ENCODE data around the gene SHLD2.
"Not testable (repeated sequence)": the region's sequence is repeated elsewhere in the genome, so short reads cannot be mapped to it uniquely, and the experiment has no call there.

SHLD2 gene

GRCh38 chr10:87219370-87219769 is 124.4 kb downstream of the SHLD2 start:
- not testable (repeated sequence) for DNase-seq

GRCh38 chr10:87222789-87223188 is 127.8 kb downstream of the SHLD2 start:
- not testable (repeated sequence) for DNase-seq

GRCh38 chr10:87225148-87225547 is 130.1 kb downstream of the SHLD2 start, which contains the start of gene NUTM2A:
TSS of gene NUTM2A (plus strand) at chr10:87225448. CDS start at chr10:87225831, 383 bp downstream.
- not testable (repeated sequence) for DNase-seq

- DNase-seq = not testable (repeated sequence)
Observed at GRCh38 chr10:87228247-87228646, 133.2 kb downstream of the SHLD2 start.

GRCh38 chr10:87229211-87229610 is 134.2 kb downstream of the SHLD2 start:
- DNase-seq = not testable (repeated sequence)

GRCh38 chr10:87234854-87235253 is 139.8 kb downstream of the SHLD2 start:
- DNase-seq = not testable (repeated sequence)

- DNase-seq = not testable (repeated sequence)
Observed at GRCh38 chr10:87237244-87237643, 142.2 kb downstream of the SHLD2 start.

- DNase-seq = not testable (repeated sequence)
Observed at GRCh38 chr10:87239346-87239808, 144.4 kb downstream of the SHLD2 start.

Data from NCI-H1105 treated with DMSO at 0.1 percent for 48 hours (cell line).